Measurements from ENCODE around the gene ARID1B.

The ARID1B gene

DNA sequence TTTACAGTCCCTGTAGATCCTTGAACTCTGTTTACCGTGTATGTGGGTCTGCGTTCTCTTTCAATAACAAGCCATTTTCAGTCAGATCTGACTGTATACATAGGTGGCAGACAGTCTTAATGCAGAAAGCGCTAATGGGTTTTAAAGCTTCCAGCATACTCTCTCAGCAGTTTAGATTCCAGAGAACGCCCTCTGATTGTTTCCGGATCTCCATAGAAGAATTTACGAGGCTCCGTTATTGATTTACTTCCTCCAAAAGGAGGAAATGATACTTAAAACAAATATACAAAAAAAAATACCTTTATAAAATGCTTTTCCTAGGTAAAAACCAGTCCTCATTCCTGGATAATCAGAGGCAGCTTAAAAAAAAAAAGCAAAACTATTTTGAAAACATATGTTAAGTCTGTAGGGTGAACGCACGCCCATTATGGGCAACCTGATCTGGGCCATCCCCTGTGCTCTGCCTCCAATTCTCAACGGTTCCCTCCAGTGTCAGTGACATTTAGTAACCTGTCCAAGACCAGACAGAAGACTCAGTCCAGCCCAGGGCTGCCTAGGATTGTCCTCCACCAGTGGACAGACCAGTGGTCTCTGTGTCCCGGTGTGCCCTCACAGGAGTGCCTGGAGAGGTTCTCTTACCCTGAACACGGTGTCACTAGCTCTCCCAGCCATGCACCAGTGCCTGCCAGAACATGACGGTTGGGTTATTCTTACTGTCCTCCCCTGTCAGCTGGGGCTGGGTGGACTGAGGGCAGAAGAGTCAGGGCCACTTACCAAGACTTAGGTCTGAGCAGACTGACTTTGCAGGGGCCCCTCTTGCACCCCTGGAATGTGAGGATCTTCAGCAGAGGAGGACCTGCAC is 217.3 kb downstream of the ARID1B start:
- Histone ChIP-seq H3K4me1 (ENCODE audit: insufficient read depth, poor library complexity, severe bottlenecking) (peaks cover 5% of the 10 kb centered on the region), H3K27ac (ENCODE audit: poor library complexity, severe bottlenecking) (no peak overlapping the region), H3K36me3 (ENCODE audit: low read depth) (no peaks in the 10 kb centered on the region), H3K9me3 (ENCODE audit: severe bottlenecking) (no peaks in the 10 kb centered on the region), H3K4me3 (ENCODE audit: severe bottlenecking) (no peak overlapping the region), H3K27me3 (ENCODE audit: insufficient read depth, poor library complexity, severe bottlenecking) (no peaks in the 10 kb centered on the region)
- ATAC-seq (ENCODE audit: low read depth) (no peak), DNase-seq (ENCODE audit: low spot score) (no peak)
- TF ChIP-seq, protein P1, sequence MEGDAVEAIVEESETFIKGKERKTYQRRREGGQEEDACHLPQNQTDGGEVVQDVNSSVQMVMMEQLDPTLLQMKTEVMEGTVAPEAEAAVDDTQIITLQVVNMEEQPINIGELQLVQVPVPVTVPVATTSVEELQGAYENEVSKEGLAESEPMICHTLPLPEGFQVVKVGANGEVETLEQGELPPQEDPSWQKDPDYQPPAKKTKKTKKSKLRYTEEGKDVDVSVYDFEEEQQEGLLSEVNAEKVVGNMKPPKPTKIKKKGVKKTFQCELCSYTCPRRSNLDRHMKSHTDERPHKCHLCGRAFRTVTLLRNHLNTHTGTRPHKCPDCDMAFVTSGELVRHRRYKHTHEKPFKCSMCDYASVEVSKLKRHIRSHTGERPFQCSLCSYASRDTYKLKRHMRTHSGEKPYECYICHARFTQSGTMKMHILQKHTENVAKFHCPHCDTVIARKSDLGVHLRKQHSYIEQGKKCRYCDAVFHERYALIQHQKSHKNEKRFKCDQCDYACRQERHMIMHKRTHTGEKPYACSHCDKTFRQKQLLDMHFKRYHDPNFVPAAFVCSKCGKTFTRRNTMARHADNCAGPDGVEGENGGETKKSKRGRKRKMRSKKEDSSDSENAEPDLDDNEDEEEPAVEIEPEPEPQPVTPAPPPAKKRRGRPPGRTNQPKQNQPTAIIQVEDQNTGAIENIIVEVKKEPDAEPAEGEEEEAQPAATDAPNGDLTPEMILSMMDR (IDR thresholded peaks at IDR 0.05; ENCODE audit: poor library complexity, severe bottlenecking), result no peak

DNA sequence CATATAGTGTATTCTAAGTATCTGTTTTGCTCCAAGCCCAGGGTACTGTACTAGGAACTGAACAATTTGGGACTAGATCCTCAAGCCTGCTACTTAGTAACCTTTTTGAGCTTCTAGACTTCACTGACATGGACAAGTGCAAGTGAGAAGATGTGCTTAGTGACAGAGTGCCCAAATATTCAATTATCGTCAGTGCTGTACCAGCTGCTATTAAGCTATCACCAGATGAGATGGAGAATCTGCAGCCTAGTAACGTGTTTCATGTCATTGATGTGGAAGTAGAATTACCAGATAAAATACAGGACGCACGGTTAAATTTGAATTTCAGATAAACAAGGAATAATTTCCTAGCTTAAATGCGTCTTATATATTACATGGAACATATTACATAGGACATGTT is 218.3 kb downstream of the ARID1B start:
- Histone ChIP-seq H3K9me3 (ENCODE audit: severe bottlenecking) (no peaks in the 10 kb centered on the region), H3K27me3 (ENCODE audit: insufficient read depth, poor library complexity, severe bottlenecking) (no peaks in the 10 kb centered on the region), H3K27ac (ENCODE audit: poor library complexity, severe bottlenecking) (no peak overlapping the region), H3K36me3 (ENCODE audit: low read depth) (no peaks in the 10 kb centered on the region), H3K4me1 (ENCODE audit: insufficient read depth, poor library complexity, severe bottlenecking) (peaks cover 5% of the 10 kb centered on the region), H3K4me3 (ENCODE audit: severe bottlenecking) (no peak overlapping the region)
- DNase-seq (ENCODE audit: low spot score) (no peak), ATAC-seq (ENCODE audit: low read depth) (no peak)
- TF ChIP-seq, protein P1 (IDR thresholded peaks at IDR 0.05; ENCODE audit: poor library complexity, severe bottlenecking), result no peak

DNA sequence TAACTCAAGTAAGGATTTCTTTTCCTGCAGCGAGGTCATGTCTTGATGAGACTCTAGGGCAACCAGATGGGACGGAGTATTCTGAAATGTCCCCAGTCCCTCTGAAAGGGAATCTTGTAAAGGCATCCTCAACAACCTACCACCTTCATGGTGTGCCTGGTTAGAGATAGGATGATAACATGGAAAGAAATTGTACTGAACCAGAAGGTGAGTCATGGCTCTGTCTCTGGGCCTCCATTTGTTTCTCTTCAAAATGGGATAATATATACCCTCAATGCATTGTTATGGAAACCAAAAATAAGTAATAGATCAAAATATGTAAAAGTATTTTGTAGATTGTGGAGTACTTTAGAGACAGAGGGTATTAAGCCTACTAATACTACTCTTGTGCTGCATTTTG is 219.1 kb downstream of the ARID1B start:
- Histone ChIP-seq H3K4me3 (ENCODE audit: severe bottlenecking) (no peak overlapping the region), H3K9me3 (ENCODE audit: severe bottlenecking) (no peaks in the 10 kb centered on the region), H3K36me3 (ENCODE audit: low read depth) (no peaks in the 10 kb centered on the region), H3K27ac (ENCODE audit: poor library complexity, severe bottlenecking) (no peak overlapping the region), H3K4me1 (ENCODE audit: insufficient read depth, poor library complexity, severe bottlenecking) (peaks cover 5% of the 10 kb centered on the region), H3K27me3 (ENCODE audit: insufficient read depth, poor library complexity, severe bottlenecking) (no peaks in the 10 kb centered on the region)
- no peak for DNase-seq (ENCODE audit: low spot score)
- ATAC-seq (ENCODE audit: low read depth), result no peak
- TF ChIP-seq, protein P1 (IDR thresholded peaks at IDR 0.05; ENCODE audit: poor library complexity, severe bottlenecking), result no peak

DNA sequence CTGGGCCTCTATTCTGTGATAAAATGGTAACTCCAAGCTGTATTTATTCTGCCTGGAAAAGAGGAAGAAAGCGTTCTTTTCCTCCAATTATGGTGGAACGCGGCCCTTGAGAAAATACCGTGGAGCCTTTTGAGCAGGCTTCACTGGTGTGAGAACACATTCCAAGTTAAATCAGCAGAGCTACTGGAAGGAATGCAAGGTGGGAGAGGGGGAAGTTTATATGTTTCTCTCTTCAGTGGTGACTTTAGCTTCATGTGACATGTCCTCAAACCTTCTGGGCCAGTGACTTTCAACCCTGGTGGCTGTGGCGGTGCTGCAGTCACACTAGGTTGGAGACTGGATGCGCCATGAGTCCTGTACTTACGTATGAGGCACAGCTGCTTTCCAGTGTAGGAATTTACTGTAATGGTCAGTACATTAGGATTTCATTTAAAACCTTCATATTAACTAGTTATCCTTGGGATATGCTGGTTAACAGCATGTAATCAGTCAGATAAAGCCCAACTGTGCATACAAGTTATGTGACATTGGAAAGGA is 221.7 kb downstream of the ARID1B start:
- DNase-seq (ENCODE audit: low spot score) (no peak), ATAC-seq (ENCODE audit: low read depth) (no peak)
- TF ChIP-seq, protein P1 (IDR thresholded peaks at IDR 0.05; ENCODE audit: poor library complexity, severe bottlenecking), result no peak
- no peaks in the 10 kb centered on the region for H3K36me3 ChIP-seq (ENCODE audit: low read depth)
- no peaks in the 10 kb centered on the region for H3K9me3 ChIP-seq (ENCODE audit: severe bottlenecking)
- peaks cover 5% of the 10 kb centered on the region for H3K4me1 ChIP-seq (ENCODE audit: insufficient read depth, poor library complexity, severe bottlenecking)
- H3K27ac ChIP-seq (ENCODE audit: poor library complexity, severe bottlenecking), result no peak overlapping the region
- no peaks in the 10 kb centered on the region for H3K27me3 ChIP-seq (ENCODE audit: insufficient read depth, poor library complexity, severe bottlenecking)
- no peak overlapping the region for H3K4me3 ChIP-seq (ENCODE audit: severe bottlenecking)

DNA sequence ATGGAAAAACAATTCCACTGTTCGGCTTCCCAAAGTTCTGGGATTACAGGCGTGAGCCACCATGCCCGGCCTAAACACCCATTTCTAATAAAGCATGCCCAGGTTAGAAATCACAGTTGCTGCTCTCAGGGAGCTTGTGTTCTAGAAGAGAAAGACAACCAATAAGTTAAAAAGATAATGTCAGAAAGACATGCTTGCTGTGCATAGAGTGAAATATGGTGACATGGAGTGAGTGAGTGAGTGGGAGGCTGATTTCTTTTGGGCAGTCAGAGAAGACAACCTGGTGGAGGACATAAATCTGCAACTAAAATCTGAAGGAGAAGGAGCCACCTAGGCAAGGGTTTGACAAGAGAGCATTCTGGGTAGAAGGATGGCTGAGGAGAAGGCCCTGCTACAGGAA is 222.6 kb downstream of the ARID1B start:
- ATAC-seq (ENCODE audit: low read depth) (no peak), DNase-seq (ENCODE audit: low spot score) (no peak)
- Histone ChIP-seq H3K9me3 (ENCODE audit: severe bottlenecking) (no peaks in the 10 kb centered on the region), H3K4me1 (ENCODE audit: insufficient read depth, poor library complexity, severe bottlenecking) (no peaks in the 10 kb centered on the region), H3K36me3 (ENCODE audit: low read depth) (no peaks in the 10 kb centered on the region), H3K27me3 (ENCODE audit: insufficient read depth, poor library complexity, severe bottlenecking) (no peaks in the 10 kb centered on the region), H3K27ac (ENCODE audit: poor library complexity, severe bottlenecking) (no peak overlapping the region), H3K4me3 (ENCODE audit: severe bottlenecking) (no peak overlapping the region)
- TF ChIP-seq, protein P1 (IDR thresholded peaks at IDR 0.05; ENCODE audit: poor library complexity, severe bottlenecking), result no peak
